DMS 273 (cell line): ENCODE results near the gene NPTXR.

Experiments
- DNase-seq: peaks from one replicate; lab custom pipeline; 2025; ENCODE audit not compliant: unreplicated experiment; lab: John Stamatoyannopoulos, UW

Gene NPTXR

DNA sequence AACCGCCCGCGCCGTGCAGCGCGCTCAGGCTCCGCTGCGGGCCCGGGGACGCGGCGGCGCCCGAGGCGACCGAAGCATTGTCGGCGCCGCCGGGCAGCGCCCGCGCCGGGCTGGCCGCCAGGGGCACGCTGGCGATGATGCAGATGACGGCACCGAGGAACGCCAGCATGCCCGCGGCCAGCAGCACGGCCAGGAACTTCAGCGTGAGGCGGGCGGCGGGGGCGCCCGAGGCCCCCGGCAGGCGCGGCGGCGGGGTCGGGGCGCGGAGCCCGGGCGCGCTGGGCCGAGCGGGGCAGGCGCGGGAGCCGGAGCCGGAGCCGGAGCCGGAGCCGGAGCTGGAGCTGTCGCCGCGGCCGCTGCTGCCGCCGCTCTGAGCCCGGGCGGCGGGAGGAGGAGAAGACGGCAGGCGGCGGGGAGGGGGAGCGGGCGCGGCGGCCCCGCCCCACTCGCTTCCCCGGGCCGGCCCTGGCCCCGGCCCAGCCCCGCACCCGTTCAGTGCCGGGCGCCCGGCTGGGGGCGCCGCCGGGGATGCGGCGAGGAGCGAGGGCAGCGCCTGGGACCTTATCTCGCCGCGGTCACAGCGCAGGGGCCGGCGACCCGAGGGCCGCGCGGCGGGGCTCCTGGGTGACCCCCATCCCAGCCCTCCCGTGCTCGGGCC lies at the start of gene NPTXR:
NPTXR (minus strand) TSS at position 372 of the 658 bp plus-strand sequence.
- DNase-seq, result peak; percentile 80

DNA sequence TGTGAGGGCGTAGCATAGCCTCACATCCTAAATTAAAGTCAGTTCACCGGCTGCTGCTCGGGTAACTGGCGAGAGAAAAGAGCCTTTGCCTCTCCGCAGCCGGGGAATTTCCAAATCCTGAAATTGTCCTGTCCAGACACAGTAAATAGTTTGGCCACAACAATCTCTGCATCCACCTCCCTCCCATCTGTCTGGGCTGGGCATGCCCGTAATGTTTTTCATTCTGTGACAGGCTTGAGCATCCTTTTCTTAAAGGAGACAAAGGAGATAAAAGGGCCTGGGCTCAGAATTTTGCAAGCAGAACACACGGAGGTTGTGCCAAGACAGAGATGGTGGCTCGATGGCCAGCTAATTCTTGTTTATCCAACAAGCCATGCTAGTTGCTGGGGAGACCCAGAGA lies 47.4 kb upstream of the NPTXR start:
- no peak for DNase-seq

DNA sequence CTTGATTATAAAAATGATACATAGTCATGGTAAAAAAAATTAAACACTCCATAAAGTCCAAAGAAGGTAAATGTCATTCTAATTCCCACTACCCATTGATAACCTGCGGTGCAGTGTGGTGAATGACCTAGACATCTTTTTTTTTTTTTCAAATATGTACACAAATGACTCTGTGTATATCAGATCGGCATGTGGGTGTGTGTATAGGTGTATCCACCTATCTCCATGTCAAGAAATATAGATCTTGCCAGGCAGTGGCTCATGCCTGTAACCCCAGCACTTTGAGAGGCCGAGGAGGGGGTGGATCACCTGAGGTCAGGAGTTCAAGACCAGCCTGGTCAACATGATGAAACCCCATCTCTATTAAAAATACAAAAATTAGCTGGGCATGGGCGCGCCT lies 46.5 kb upstream of the NPTXR start:
- no peak for DNase-seq

- DNase-seq, result no peak
These were observed 42.5 kb upstream of the NPTXR start for GRCh38 chr22:38886333-38886732.

GRCh38 chr22:38882972-38883622 lies 39.3 kb upstream of the NPTXR start:
- no peak for DNase-seq

DNA sequence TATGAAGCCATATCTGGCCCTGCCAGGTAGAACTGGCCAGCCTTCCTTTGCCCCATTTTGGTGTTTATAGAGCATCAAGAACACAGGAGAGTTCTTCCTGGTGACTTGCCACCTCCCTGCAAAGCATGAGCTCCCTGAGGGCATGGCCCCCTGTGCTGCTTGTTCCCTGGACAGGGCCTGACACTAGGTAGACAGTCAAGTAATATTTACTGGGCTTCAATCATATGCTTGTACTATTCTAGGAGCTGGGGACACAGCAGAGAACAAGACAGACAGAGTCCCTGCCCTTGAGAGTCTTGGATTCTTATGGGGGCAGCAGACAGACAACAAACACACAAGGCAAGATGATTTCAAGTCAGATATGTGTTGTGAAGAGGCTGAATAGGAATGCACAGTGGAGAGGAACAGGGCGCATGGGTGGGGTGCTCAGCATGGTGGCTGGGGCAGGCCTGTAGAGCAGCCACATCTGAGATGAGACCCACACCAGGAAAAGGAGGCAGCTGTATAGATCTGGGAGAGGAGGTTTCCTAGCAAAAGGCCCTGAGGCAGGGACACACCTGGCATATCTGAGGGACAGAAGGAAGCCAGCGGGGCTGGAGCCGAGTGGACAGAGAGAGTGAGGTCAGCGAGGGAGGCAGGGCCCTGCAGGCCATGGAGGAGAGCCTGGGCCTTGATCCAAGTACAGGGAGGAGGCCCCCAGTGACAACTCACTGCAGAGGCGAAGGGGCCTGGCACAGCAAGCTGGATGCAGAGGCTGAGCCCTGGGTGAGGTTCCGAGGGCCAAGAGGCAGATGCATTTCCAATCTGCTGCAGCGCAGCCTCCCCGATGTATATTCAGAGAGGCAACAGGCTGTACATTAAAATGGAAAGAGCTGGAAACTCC lies 38.4 kb upstream of the NPTXR start:
- no peak for DNase-seq

GRCh38 chr22:38881464-38881871 lies 37.6 kb upstream of the NPTXR start:
- DNase-seq, result peak; percentile 33

GRCh38 chr22:38879961-38880360 lies 36.1 kb upstream of the NPTXR start:
- DNase-seq, result no peak

GRCh38 chr22:38879108-38879729 lies 35.4 kb upstream of the NPTXR start:
- no peak for DNase-seq

GRCh38 chr22:38878001-38878400 lies 34.2 kb upstream of the NPTXR start:
- no peak for DNase-seq

DNA sequence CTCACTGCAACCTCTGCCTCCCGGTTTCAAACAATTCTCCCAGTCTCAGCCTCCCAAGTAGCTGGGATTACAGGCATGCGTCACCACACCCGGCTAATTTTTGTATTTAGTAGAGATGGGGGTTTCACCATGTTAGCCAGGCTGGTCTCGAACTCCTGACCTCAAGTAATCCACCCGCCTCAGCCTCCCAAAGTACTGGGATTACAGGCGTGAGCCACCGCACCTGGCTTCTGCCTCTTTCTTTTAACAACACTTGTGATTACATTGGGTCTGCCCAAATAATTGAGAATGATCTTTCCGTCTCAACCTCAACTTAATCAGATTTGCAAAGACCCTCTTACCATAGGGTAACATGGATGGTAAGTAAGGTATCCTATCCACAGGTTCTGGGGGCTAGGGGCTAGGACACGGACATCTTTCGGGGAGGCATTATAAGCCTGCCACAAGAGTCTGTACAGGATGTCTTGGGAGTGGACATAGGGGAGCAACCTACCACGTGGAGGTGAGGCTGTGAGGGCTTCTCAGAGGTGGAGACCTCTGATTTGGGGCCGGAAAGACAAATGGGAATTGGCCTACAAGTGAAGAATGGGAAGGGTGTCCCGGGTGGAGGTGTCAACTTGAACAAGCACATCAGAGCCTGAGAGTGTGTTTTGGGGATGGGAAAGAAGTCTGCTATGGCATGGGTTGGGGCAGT lies 30.8 kb upstream of the NPTXR start:
- no peak for DNase-seq

DNA sequence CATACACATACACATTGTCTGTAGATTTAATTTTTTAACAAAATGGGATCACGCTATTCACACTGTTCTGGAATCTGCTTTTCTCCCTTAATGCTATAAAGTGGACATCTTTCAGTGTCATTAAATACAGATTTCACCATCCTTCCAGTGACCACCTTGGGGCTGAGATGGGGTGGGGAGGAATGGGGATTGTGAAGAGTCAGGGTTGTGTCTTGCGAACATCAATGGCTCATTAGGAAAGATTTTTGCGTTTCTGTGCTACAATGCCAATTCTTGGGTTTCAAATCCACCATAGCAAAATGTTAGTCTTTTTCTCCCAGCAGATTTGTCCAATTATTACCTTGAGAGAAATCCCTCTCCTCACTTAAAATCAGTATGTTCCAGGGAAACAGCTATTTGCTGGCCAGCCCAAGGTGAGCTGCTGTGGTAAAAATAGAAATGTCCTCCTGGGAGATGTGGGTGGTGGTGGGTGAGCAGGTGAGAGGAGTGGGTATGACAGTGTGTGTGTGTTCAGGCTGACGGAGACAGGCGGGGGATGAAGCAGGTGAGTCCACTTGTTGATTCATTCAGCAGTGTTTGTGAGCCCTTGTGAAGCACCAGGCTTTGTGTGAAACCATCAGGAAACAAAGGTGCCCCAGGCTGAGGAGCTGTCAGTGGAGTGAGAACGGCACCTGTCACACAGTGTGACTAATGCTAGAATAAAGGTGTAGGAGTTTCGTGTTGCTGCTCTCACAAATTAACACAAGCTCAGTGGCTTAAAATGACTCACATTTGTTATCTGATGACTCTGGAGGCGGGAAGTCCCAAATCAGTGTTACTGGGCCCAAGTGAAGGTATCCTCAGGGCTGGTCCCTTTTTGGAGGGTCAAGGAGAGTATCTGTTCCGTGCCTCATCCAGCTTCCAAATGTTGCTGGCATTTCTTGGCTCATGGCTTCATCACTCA lies 29.9 kb upstream of the NPTXR start:
- DNase-seq, result no peak

GRCh38 chr22:38872831-38873248 lies 29.0 kb upstream of the NPTXR start:
- peak; percentile 41 for DNase-seq

- peak; percentile 96 for DNase-seq
These were observed 28.5 kb upstream of the NPTXR start, which contains the start of gene CBX6 for GRCh38 chr22:38872172-38872830. Gene CBX6, minus strand, starts transcription at chr22:38872216. Its CDS starts 26 bp downstream, at chr22:38872190.

DNA sequence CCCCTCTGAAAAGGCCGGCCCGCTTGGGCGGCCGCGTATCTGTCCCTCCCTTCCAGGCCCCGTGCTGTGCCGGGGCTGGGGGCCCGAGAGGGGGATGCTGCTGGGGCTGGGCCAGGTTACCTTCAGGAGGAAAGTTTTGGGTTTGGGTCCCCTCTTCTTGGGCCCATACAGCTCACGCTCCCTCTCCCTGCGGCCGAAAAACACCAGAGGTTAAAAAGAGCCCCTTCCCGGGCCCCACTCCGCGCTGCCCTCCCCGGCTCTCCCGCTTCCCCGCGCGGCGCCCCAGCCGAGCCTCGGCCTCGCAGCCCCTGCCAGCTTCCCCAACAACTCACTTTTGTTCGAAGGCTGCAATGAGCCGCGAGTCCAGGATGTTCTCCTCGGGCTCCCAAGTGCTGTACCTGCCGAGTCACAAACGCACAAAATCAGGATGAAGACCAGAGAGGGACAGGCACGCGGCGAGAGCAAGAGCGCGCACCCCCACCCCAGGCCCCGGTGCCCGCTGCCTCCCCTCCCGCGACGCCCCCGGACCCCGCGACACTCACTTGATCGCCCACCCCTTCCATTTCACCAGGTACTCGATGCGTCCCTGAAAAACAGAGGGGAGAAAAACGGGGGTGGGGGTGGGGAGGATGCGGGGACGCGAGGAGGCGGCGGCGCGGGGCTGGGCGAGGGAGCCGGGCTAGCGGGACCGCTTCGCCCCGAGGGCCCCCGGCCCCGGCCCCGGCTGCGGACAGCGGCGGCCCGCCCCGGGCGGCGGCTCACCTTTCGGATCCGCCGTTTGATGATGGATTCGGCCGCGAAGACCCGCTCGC lies 27.7 kb upstream of the NPTXR start:
- DNase-seq, result peak; percentile 54

DNA sequence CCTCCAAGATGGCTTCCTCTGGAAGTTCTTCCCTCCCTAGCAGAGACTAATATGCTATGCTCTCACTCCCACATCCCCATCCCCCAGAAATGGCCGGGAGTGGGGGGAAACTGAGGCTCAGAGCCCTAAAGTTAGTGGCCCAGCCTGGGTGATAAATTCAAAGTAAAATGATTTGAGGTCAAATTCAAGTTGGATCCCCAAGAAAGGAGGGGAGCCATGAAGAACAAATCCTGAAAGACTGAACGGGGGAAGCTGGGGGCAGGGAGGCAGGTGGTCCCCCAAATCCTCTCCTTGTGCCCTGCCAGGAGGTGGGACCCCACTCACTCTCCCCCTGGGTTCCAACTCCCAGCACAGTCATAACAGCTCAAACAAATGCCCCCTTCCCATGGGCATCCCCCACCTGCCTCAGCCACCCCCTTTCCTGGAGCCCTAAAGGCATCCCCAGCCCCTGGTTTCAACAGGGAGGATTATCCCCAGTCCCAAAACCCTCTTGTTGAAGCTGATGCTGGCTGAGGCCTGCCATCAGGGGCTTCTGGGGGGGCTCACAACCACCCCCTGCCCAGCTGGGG lies 27.0 kb upstream of the NPTXR start:
- no peak for DNase-seq

GRCh38 chr22:38870312-38870741 lies 26.5 kb upstream of the NPTXR start:
- peak; percentile 92 for DNase-seq

- no peak for DNase-seq
These were observed 25.8 kb upstream of the NPTXR start for GRCh38 chr22:38869663-38870062.
